H1 (cell line): ENCODE measurements around the gene C3orf22. TPM values are rescaled to one million over a fixed set of nuclear protein-coding genes. Genes with fewer than 3 reads are reported as not detected.

ENCODE experiments used
- CTCF ChIA-PET: fragments of 300-600 bp; sonication (Branson Sonifier 250); formaldehyde crosslinking; loops from one replicate; lab custom pipeline; 2021; ENCODE audit not compliant: partially characterized antibody; lab: Charles Lee
- POLR2A ChIA-PET: fragments of 300-600 bp; sonication (Branson Sonifier 250); formaldehyde crosslinking; loops from one replicate; lab custom pipeline; 2021; ENCODE audit warnings: inconsistent platforms; ENCODE audit not compliant: partially characterized antibody; lab: Charles Lee
- DNase-seq, 2 experiments: peaks; one replicate each; pipeline versions ENCODE4 v3.0.0 to v3.0.0-alpha.2; 2010 to 2022; ENCODE audit warnings: low spot score in 2 of 2, low read depth in 1 of 2, mixed read lengths in 1 of 2
- FAIRE-seq: peaks from 2 replicates; lab custom pipeline; 2011; peaks lifted over from hg19 to GRCh38; lab: Jason Lieb, UNC
- H2AFZ ChIP-seq: 2 replicates; pipeline ENCODE4 v1.8.1; 2012; ENCODE audit warnings: low read length, inconsistent platforms
- H2AK5ac ChIP-seq: 2 replicates; pipeline ENCODE4 v1.6.1; 2013; ENCODE audit warnings: low read depth, low read length
- H2BK120ac ChIP-seq: replicated peaks from 2 replicates; pipeline ENCODE3; 2013; ENCODE audit warnings: low read depth, low read length, inconsistent platforms
- H2BK12ac ChIP-seq: 2 replicates; pipeline ENCODE4 v1.6.1; 2013; ENCODE audit warnings: low read depth, low read length
- H2BK15ac ChIP-seq: 2 replicates; pipeline ENCODE4 v1.6.1; 2013; ENCODE audit warnings: low read length
- H2BK20ac ChIP-seq: 2 replicates; pipeline ENCODE4 v1.6.1; 2013; ENCODE audit warnings: low read length
- H2BK5ac ChIP-seq: 2 replicates; pipeline ENCODE4 v1.6.1; 2013; ENCODE audit warnings: low read depth, low read length
- H3K14ac ChIP-seq: 2 replicates; pipeline ENCODE4 v1.6.1; 2013; ENCODE audit warnings: inconsistent platforms; ENCODE audit not compliant: insufficient read length
- H3K18ac ChIP-seq: 2 replicates; pipeline ENCODE4 v1.6.1; 2013; ENCODE audit warnings: low read length; ENCODE audit errors: extremely low read depth
- H3K23ac ChIP-seq: 2 replicates; pipeline ENCODE4 v1.6.1; 2013; ENCODE audit warnings: inconsistent platforms; ENCODE audit not compliant: insufficient read length
- H3K23me2 ChIP-seq: 2 replicates; pipeline ENCODE4 v1.6.1; 2013; ENCODE audit warnings: low read depth, low read length
- H3K27ac ChIP-seq: 2 replicates; pipeline ENCODE4 v1.6.1; 2011; ENCODE audit warnings: low read depth, low read length, inconsistent platforms
- H3K27me3 ChIP-seq, 4 experiments: replicated peaks in 1 of 4; 1 replicate in 1 of 4; 2 replicates in 3 of 4; pipeline versions ENCODE4 v1.6.1 to v1.8.1; 2011 to 2013; ENCODE audit warnings: low read length in 3 of 4, mild to moderate bottlenecking in 3 of 4, inconsistent platforms in 2 of 4, mixed read lengths in 2 of 4, moderate library complexity in 1 of 4; ENCODE audit not compliant: control insufficient read depth in 3 of 4, insufficient read depth in 3 of 4; ENCODE audit errors: extremely low read depth in 1 of 4
- H3K36me3 ChIP-seq, 4 experiments: 2 replicates each; pipeline versions ENCODE4 v1.6.1 to v1.8.1; 2011 to 2013; ENCODE audit warnings: mild to moderate bottlenecking in 4 of 4, low read length in 3 of 4, moderate library complexity in 2 of 4, control low read depth in 1 of 4, inconsistent platforms in 1 of 4; ENCODE audit not compliant: insufficient read depth in 4 of 4, control insufficient read depth in 2 of 4
- H3K4ac ChIP-seq: replicated peaks from 2 replicates; pipeline ENCODE3; 2013; ENCODE audit warnings: low read length, low read depth, mixed read lengths, inconsistent platforms; ENCODE audit not compliant: insufficient read length
- H3K4me1 ChIP-seq, 4 experiments: replicated peaks in 1 of 4; 1 replicate in 1 of 4; 2 replicates in 3 of 4; pipeline versions ENCODE4 v1.6.1 to v1.8.1; 2011 to 2013; ENCODE audit warnings: low read length in 3 of 4, inconsistent platforms in 2 of 4, mixed read lengths in 1 of 4; ENCODE audit not compliant: insufficient read depth in 4 of 4, control insufficient read depth in 3 of 4
- H3K4me2 ChIP-seq, 2 experiments: 2 replicates each; pipeline versions ENCODE4 v1.6.1 to v1.8.1; 2011 to 2013; ENCODE audit warnings: low read depth in 2 of 2, low read length in 2 of 2, control low read depth in 1 of 2, inconsistent platforms in 1 of 2, mild to moderate bottlenecking in 1 of 2; ENCODE audit not compliant: insufficient read depth in 1 of 2
- H3K4me3 ChIP-seq, 4 experiments: fragments of 200-600, 300-600 bp in 1 of 4; sonication (generic), shearing (Covaris generic), sonication (Bioruptor Twin) in 1 of 4; 2 replicates each; pipeline versions ENCODE4 v1.5.1 to v1.8.1; 2011 to 2016; ENCODE audit warnings: low read length in 4 of 4, low read depth in 3 of 4, control low read depth in 2 of 4, inconsistent platforms in 2 of 4, mild to moderate bottlenecking in 2 of 4, mixed read lengths in 1 of 4, moderate library complexity in 1 of 4; ENCODE audit not compliant: insufficient read depth in 2 of 4; ENCODE audit errors: extremely low read depth in 1 of 4
- H3K56ac ChIP-seq: replicated peaks from 2 replicates; pipeline ENCODE3; 2013; ENCODE audit warnings: low read depth, mild to moderate bottlenecking, mixed read lengths, low read length, inconsistent platforms; ENCODE audit not compliant: insufficient read length
- H3K79me1 ChIP-seq: 2 replicates; pipeline ENCODE4 v1.6.1; 2013; ENCODE audit warnings: low read depth, low read length, control low read depth
- H3K79me2 ChIP-seq, 2 experiments: 2 replicates each; pipeline versions ENCODE4 v1.6.1 to v1.8.1; 2012 to 2013; ENCODE audit warnings: low read length in 2 of 2, mild to moderate bottlenecking in 2 of 2, inconsistent platforms in 1 of 2; ENCODE audit not compliant: insufficient read depth in 2 of 2, control insufficient read depth in 1 of 2
- H3K9ac ChIP-seq, 4 experiments: replicated peaks in 1 of 4; 1 replicate in 1 of 4; 2 replicates in 3 of 4; pipeline versions ENCODE4 v1.6.1 to v1.8.1; 2011 to 2013; ENCODE audit warnings: low read depth in 3 of 4, low read length in 3 of 4, control low read depth in 2 of 4, mild to moderate bottlenecking in 2 of 4, moderate library complexity in 2 of 4, inconsistent platforms in 1 of 4; ENCODE audit errors: extremely low read depth in 1 of 4
- H3K9me3 ChIP-seq, 2 experiments: 2 replicates each; pipeline versions ENCODE4 v1.6.1 to v1.8.1; 2012 to 2013; ENCODE audit warnings: mild to moderate bottlenecking in 2 of 2, moderate library complexity in 2 of 2, control low read depth in 1 of 2, inconsistent platforms in 1 of 2, low read depth in 1 of 2, low read length in 1 of 2, mixed read lengths in 1 of 2; ENCODE audit not compliant: insufficient read depth in 2 of 2
- H4K20me1 ChIP-seq, 2 experiments: replicated peaks in 1 of 2; 2 replicates each; pipeline versions ENCODE3 to v1.8.1; 2011 to 2013; ENCODE audit warnings: inconsistent platforms in 2 of 2, low read length in 2 of 2, mild to moderate bottlenecking in 1 of 2; ENCODE audit not compliant: insufficient read depth in 2 of 2, control insufficient read depth in 1 of 2
- H4K5ac ChIP-seq: 2 replicates; pipeline ENCODE4 v1.6.1; 2013; ENCODE audit warnings: low read length, low read depth, mixed read lengths, inconsistent platforms; ENCODE audit not compliant: insufficient read length
- H4K8ac ChIP-seq: 2 replicates; pipeline ENCODE4 v1.8.0; 2013; ENCODE audit warnings: mild to moderate bottlenecking, moderate library complexity, low read length, inconsistent platforms; ENCODE audit not compliant: insufficient read depth; ENCODE audit errors: extremely low read depth
- H4K91ac ChIP-seq: replicated peaks from 2 replicates; pipeline ENCODE3; 2013; ENCODE audit warnings: low read length, mixed read lengths, inconsistent platforms; ENCODE audit not compliant: insufficient read length
- BACH1 ChIP-seq: IDR thresholded peaks from 2 replicates; pipeline ENCODE4 v1.6.1; 2012; ENCODE audit warnings: low read length, improper control_type of control experiment
- WGBS, 2 experiments: shearing (Covaris generic) in 1 of 2; methylation state at CpG; one replicate each; pipeline versions ENCODE4 v1.1.6 to v1.1.7; 2013 to 2015; ENCODE audit warnings: low lambda C conversion rate in 2 of 2, mixed read lengths in 2 of 2, inconsistent platforms in 1 of 2, low coverage in 1 of 2, missing lambda C conversion rate in 1 of 2; ENCODE audit not compliant: insufficient replicate concordance in 2 of 2, insufficient coverage in 1 of 2, insufficient read length in 1 of 2; ENCODE audit errors: extremely low coverage in 1 of 2, missing lambda C conversion rate in 1 of 2; 5-methylcytosine and 5-hydroxymethylcytosine counted together
- polyA plus RNA-seq, 7 experiments: library from polyadenylated mRNA; depleted of rRNA in 3 of 7; stranded (reverse) in 5 of 7; unstranded in 2 of 7; fragments of >200 nt in 5 of 7; fragments of 200-250 nt in 2 of 7; gene quantifications; 1 replicate in 5 of 7; 2 replicates in 1 of 7; 4 replicates in 1 of 7; pipeline versions ENCODE4 v1.2.1 to v1.2.3, GENCODE V29; 2011 to 2013; ENCODE audit warnings: missing spikeins in 2 of 7, mixed read lengths in 2 of 7
- total RNA-seq: library from RNA; stranded (reverse); fragmentation: NEBNext Ultra II Directional; extraction: Animal tissue kit (Norgen Biotek cat#: 25700); gene quantifications from 2 replicates; pipeline ENCODE4 v1.2.1, GENCODE V29; 2021
- TF ChIP-seq, protein P1 (sequence below): IDR thresholded peaks from 2 replicates; pipeline ENCODE4 v1.6.1; 2012; ENCODE audit warnings: low read length, inconsistent platforms

C3orf22 gene
- total and polyA plus RNA-seq, 2 of the 8 experiments (the other 6 are each of a cell fraction or from before 2014, with no cell fraction given), result not detected

DNA sequence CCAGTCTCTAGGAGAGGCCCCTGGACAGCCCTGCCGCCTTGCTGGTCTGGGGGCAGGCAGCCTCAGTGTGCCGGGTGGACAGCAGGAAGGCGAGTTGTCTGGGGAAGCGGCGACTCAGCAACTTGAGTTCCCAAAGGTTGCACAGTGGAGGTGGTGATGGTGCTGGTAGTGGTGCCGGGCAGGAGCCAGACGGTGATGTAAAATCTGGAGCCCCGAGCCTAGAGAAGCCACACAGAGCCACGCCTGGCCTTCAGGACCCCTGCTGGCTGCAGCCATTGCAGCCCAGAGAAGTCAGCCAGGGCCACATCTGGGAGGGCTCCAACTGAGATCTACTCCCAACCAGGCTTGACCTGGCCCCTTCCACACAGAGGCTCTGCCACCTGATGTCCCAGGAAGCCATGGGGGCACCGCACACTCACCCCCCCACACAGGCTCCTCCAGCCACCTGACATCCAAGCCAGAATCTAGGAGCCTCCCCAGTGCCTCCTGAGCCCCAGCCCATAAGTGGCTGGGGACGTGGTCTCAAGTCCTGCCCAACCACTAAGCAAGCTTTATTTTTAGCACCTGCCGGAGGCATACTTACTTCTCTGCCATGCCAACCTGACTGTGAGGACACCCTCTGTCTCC is 8.8 kb downstream of the C3orf22 start:
- H3K14ac ChIP-seq, result no peak overlapping the region
- CTCF ChIA-PET, result interaction anchor here (0.8 to 1.6 kb wide), 4 partner anchors 8 to 27 kb away, joined by 3 to 5 read pairs (median 4); no protein-coding TSS in a partner anchor
- H2BK12ac ChIP-seq, result peak overlapping the region; percentile 90; the same call in 1 of the 2 replicates

More for the DNA sequence above, 8.8 kb downstream of the C3orf22 start:
- peak in 1 of 2 experiments; percentile 45 for DNase-seq
- 88% methylated on average over 12 of the region's 12 CpGs; no CpG with 5 or more reads in 1 of the 2 experiments for WGBS, 2 experiments
- no peak overlapping the region for H3K4me2 ChIP-seq
- H3K79me2 ChIP-seq, result no peaks in the 10 kb centered on the region
- no peak overlapping the region for H3K9ac ChIP-seq
- H3K79me1 ChIP-seq, result no peaks in the 10 kb centered on the region
- no peak overlapping the region for H2BK120ac ChIP-seq
- H2BK5ac ChIP-seq, result peak overlapping the region; percentile 91; the same call in 1 of the 2 replicates
- H2AK5ac ChIP-seq, result no peak overlapping the region
- no peaks in the 10 kb centered on the region for H3K27me3 ChIP-seq
- H3K27ac ChIP-seq, result no peak overlapping the region
- H4K20me1 ChIP-seq, result no peaks in the 10 kb centered on the region
- H3K4me1 ChIP-seq, result peaks cover 0 to 20% (median 10%) of the 10 kb centered on the region in 4 experiments; a peak in 6 of 7 replicates
- no peak overlapping the region for H3K23ac ChIP-seq
- no peak overlapping the region for H4K5ac ChIP-seq
- H4K91ac ChIP-seq, result peak overlapping the region; percentile 36
- H2BK20ac ChIP-seq, result peak overlapping the region; percentile 72; the same call in 1 of the 2 replicates
- H3K36me3 ChIP-seq, result no peaks in the 10 kb centered on the region; a peak in 1 of 8 replicates
- H3K23me2 ChIP-seq, result peaks cover 3% of the 10 kb centered on the region; the same call in 1 of the 2 replicates
- H3K18ac ChIP-seq, result peak overlapping the region; percentile 83
- no peaks in the 10 kb centered on the region for H3K9me3 ChIP-seq
- TF ChIP-seq, protein P1, sequence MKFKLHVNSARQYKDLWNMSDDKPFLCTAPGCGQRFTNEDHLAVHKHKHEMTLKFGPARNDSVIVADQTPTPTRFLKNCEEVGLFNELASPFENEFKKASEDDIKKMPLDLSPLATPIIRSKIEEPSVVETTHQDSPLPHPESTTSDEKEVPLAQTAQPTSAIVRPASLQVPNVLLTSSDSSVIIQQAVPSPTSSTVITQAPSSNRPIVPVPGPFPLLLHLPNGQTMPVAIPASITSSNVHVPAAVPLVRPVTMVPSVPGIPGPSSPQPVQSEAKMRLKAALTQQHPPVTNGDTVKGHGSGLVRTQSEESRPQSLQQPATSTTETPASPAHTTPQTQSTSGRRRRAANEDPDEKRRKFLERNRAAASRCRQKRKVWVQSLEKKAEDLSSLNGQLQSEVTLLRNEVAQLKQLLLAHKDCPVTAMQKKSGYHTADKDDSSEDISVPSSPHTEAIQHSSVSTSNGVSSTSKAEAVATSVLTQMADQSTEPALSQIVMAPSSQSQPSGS, result no peak
- 0 out of 2 replicates have a peak, but pooled peaks have one; percentile 11 for TF ChIP-seq BACH1
- peak overlapping the region; percentile 88; the same call in 1 of the 2 replicates for H2BK15ac ChIP-seq
- H3K4me3 ChIP-seq, result no peak overlapping the region
- H2AFZ ChIP-seq, result no peak overlapping the region
- FAIRE-seq, result no peak
- no peak overlapping the region for H3K4ac ChIP-seq
- POLR2A ChIA-PET, result no interaction called here
- no peak overlapping the region for H3K56ac ChIP-seq
- H4K8ac ChIP-seq, result no peak overlapping the region; the same call in 1 of the 2 replicates
